ENCODE measurements around the gene C2orf80.

GRCh38 chr2:208186893-208187292, 2.9 kb downstream of the C2orf80 start:
- TF ChIP-seq, protein P1, sequence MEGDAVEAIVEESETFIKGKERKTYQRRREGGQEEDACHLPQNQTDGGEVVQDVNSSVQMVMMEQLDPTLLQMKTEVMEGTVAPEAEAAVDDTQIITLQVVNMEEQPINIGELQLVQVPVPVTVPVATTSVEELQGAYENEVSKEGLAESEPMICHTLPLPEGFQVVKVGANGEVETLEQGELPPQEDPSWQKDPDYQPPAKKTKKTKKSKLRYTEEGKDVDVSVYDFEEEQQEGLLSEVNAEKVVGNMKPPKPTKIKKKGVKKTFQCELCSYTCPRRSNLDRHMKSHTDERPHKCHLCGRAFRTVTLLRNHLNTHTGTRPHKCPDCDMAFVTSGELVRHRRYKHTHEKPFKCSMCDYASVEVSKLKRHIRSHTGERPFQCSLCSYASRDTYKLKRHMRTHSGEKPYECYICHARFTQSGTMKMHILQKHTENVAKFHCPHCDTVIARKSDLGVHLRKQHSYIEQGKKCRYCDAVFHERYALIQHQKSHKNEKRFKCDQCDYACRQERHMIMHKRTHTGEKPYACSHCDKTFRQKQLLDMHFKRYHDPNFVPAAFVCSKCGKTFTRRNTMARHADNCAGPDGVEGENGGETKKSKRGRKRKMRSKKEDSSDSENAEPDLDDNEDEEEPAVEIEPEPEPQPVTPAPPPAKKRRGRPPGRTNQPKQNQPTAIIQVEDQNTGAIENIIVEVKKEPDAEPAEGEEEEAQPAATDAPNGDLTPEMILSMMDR (IDR thresholded peaks at IDR 0.05), result no peak
- TF ChIP-seq POLR2A (IDR thresholded peaks at IDR 0.05), result no peak
